CD4-positive, alpha-beta T cell treated with Interleukin-6 for 4 hours (primary cell): Measurements from ENCODE around the gene KLHDC9.
A peak's percentile ranks its signal among the peaks of the same experiment; 100 is the strongest.
"Not testable (repeated sequence)": the region's sequence is repeated elsewhere in the genome, so short reads cannot be mapped to it uniquely, and the experiment has no call there.

ENCODE experiments used
- DNase-seq: peaks from one replicate; pipeline ENCODE4 v3.0.0-alpha.2; 2020; ENCODE audit warnings: mixed read lengths

KLHDC9 gene, protein sequence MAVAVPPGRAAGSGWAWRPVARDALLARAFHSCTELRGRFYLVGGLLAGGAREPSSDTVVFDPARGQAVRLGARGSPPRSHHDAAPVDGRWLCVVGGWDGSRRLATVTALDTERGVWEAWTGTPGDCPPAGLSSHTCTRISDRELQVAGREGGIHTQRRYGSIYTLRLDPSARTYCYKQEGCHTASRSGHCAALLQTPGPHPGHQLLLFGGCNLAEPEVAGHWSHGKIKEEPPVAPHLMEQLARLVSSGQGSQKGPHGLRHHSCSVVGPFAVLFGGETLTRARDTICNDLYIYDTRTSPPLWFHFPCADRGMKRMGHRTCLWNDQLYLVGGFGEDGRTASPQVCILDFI

DNA sequence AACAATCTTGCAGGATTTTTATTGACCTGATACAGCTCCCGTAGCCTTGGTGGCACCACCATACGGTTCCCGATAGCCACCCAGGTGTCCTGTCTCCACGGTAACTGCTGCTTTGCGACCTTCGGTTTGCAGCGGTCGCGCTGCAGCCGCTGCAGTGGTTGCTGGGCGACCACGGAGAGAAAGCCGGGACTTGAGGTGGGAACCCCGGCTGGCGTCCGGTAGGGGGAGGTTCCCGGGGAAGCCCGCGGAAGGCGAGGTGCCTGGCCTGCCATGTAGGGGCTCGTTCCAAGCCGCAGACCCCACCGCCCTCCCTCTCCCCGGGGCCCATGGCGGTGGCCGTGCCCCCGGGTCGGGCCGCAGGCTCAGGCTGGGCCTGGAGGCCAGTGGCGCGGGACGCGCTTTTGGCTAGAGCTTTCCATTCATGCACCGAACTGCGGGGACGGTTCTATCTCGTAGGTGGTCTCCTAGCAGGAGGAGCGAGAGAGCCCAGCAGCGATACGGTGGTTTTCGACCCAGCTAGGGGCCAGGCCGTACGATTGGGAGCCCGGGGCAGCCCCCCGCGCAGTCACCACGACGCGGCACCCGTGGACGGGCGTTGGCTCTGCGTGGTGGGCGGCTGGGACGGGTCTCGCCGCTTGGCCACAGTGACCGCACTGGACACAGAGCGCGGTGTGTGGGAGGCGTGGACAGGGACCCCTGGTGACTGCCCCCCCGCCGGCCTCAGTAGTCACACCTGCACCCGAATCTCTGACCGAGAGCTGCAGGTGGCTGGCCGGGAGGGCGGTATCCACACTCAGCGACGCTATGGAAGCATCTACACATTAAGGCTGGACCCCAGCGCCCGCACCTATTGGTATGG, at the start of gene KLHDC9:
TSS of gene KLHDC9 (plus strand) at position 152 of the 859 bp plus-strand sequence. CDS start at position 327, 175 bp downstream.
- DNase-seq = peak; percentile 68

DNA sequence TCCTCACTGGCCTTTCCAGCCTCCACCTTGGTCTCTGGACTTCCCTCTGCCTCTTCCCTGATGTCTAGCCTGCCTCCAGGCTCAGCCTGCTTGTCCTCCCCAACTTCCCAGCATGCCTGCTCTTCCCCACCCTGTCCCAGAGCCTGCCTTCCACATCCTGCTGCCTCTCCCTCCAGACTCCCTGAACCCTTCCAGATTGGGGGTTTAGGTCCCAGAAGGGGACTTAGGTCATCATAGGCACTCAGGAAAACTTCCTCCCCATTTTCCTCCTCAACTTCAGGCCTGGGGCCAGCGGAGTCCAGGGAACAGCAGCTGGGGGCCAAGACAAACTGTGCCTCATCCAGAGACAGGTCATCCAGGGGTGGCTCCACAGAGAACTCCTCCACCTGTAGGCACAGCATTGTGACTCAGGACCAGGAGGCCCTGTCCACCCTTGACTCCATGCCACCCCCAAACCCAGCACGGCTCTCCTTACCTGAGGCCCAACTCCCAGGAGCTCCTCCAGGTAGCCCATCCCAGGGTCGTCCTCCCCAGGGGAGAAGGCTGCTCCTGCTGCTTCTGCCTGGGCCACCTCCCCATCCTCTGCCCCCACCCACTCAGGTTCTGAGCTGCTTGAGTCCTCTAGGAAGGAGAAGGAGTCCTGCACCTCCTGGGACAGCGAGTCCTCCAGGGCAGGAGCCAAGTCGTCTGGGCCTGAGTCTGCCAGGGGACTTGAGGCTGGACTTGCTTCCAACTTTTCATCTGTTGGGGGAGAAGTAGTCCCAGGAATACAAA, 49.0 kb upstream of the KLHDC9 start:
- DNase-seq = no peak

DNA sequence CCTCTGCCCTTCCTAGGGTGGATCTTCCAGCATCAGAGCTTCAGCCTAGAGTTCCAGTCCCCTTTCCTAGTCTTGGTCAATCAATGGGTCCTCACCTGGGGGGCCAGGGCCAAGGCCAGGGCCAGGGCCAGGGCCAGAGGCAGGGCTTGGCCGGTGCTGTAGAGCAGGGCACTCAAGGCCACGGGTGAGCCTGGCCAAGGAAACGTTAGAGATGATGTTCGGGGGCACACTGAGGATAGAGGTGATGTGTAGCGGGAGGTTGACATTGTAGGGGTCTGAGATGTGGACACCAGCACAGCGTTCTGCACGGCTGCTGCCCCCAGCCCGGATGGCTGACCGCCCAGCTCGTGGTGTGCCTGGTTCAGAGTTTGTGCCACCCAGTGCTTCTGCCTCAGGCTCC, 46.9 kb upstream of the KLHDC9 start:
- no peak for DNase-seq

DNA sequence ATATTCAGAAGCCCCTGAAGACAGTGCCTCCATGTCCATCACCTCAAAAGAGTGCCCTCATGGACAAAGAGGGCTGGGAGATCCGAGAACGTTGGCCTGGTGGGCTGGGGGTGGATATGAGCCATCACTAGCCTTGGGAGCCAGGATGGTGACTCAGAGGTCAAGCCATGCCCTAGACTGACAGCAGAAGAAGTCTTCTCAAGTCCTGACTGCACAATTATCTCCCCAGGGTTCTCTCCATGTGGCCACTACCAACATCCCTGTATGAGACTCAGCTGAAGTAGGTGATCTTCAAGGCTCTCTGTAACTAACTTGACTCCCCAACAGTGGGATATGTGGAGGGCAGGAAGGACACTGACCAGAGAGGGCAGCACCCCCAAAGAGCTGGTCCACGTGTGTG, 45.3 kb upstream of the KLHDC9 start:
- DNase-seq = no peak

DNA sequence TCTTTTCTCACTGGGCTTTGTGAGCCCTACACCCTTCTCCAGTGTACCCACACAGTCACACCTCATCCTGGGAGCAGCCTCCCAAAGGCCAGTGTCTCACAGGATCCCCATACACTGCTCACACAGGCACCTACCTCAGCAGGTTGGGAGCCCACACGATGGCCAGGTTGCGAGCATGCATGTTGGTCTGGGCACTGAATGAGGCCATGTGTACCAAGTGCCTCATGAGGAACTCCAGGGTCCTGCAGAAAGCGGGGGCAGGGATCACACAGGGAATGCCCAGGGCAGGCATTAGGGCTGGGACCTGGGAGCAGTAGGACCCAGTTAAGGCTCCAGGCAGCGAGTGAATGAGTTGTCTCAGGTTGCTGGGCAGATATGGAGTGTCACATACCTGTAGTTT, 43.9 kb upstream of the KLHDC9 start:
- no peak for DNase-seq

DNA sequence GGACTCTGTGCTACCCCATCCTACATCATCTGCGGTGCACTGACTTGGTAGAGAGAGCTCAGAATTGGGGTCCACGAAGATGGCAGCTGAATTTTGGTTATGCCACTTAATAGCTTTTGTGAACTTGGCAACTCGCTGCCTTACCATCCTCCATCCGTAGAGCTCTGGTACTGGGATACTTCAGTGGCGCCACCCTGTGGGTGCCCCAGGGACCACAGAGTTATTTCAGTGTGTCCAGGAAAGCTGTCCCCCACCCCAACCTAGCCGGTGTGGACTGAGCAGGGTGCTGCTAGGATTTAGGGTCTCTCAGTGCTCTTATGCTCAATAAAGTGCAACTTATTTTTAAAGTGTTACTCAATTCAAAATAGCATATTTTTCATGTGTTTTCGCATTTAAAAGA, 43.4 kb upstream of the KLHDC9 start:
- peak; percentile 31 for DNase-seq

DNA sequence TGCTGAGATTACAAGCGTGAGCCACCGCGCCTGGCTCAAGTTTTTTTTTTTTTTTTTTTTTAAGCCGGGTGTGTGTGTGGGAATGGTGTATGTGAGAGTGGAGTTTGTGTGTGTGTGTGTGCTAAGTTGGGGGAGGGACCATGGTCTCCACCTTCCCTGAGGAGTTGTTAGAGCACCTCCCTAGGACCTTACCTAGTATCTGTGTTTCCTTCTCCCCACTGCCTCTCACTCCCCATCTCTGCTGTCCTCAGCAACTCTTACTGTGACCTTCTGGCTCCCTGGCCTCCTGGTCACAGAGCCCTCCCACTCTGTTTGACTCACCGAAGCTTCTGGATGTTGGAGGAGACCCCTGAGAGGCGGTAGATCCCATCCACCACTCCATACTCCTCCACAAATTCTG, 38.9 kb upstream of the KLHDC9 start:
- DNase-seq = no peak

DNA sequence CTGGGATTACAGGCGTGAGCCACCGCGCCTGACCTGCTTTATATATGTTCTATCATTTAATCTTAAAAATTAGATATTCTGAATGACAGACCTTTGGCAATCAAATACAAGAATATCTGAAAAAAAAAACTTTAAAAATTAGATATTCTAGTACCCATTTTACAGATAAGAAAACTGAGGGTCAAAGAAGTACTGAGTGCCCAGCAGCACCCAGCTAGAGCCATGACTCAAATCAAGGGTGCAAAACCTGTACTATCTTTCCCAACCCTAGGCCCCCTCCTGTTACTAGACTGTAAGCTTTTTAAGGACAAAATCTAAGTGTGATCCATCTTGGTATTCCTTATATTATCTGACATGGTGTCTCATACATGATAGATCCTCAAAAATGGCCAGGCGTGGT, 36.7 kb upstream of the KLHDC9 start:
- no peak for DNase-seq

DNA sequence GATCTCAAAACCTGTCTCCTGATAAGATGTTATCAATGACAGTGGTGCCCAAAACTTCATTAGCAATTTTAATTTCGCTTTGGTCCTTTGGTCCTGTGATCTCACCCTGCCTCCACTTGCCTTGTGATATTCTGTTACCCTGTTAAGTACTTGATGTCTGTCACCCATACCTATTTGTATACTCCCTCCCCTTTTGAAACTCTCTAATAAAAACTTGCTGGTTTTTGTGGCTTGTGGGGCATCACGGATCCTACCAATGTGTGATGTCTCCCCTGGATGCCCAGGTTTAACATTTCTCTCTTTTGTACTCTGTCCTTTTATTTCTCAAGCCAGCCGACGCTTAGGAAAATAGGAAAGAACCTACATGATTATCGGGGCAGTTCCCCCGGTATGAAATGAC, 34.2 kb upstream of the KLHDC9 start:
- not testable (repeated sequence) for DNase-seq

DNA sequence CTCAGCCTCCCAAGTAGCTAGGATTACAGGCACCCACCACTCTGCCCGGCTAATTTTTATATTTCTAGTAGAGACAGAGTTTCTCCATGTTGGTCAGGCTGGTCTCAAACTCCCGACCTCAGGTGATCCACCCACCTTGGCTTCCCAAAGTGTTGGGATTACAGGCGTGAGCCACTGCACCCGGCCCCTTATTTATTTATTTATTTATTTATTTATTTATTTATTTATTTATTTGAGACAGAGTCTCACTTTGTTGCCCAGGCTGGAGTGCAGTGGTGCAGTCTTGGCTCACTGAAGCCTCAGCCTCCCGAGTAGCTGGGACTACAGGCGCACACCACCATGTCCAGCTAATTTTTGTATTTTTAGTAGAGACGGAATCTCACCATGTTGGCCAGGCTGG, 32.5 kb upstream of the KLHDC9 start:
- DNase-seq = not testable (repeated sequence)

DNA sequence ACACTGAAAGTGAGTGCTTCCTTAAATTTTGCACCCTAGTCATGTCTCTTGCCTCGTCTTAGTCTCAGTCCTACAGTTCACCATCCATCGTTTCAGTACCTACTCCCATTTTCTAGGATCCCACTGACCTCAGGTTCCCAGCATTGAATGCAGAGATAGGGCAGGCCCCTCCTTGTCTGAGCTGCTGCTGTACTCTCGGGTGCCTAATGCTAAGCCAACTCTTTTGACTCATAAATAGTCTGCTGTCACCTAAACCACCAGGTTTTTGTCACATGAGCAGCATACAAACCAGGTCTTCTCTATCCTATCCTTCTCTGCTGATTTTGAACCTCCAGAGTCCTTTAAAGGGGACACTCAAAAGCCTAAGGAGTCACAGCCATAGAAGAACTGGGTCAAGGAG, 31.5 kb upstream of the KLHDC9 start:
- DNase-seq = peak; percentile 39

DNA sequence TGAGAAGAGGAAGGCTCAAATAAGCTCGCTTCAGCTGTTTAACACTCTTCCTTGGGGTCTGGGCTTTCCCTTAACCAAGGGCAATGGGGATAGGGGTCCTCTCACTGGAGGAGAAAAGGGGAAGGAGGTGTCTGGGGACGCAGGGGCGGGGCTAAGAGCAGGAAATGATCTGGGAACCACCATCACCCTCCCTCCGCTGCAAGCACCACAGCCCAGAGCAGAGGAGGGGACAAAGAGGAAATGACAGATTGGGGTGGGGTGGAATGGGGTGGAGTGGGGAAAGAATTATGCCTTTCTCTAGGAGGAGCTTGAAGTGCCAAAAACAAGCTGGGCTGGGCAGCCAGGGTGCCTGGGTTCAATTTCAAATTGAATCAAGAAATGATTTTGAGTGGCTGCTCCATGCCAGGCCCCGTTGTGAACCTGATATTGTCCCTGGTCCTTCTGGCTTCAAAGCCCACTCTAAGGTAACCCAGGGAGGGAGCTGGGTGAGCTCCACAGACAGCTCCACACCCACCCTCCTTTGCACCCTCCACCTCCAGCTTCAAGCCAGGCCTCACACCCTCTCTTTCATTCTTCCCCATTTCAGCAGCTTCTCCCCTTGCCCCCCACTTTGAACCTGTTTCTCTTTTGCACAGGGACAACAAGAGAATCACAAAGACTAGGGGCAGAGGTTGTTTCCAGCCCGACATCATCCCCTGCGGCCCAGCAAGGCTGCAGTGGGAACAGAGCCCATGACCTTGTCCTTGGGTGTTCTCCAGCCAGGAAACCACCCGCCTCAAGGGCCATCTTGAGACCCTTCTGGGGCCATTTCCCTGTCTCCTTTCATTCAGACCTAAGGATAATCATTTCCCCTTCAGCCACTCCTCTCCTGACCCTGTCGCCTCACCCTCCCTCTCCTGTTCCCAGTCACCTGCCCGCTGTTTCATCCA, 29.6 kb upstream of the KLHDC9 start:
- DNase-seq = peak; percentile 88

DNA sequence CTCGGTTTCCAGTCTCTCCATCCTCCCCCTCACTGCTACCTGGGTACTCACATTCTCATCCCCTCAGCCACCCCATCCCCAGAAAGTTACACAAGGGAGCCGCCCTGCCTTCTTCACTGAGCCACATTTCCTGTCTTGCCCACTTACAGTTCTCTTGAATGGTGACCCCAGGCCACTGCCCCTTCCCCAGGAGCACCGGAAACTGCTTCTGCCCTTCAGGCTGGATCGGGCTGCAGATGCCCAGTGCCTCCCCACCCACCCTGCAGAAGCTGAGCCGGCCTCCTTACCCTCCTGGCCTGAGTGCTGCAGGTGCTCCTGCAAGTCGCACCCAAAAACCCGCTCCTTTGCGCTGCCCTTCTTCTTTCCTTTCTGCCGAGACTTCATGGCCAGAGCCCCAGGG, 28.9 kb upstream of the KLHDC9 start:
- peak; percentile 42 for DNase-seq

DNA sequence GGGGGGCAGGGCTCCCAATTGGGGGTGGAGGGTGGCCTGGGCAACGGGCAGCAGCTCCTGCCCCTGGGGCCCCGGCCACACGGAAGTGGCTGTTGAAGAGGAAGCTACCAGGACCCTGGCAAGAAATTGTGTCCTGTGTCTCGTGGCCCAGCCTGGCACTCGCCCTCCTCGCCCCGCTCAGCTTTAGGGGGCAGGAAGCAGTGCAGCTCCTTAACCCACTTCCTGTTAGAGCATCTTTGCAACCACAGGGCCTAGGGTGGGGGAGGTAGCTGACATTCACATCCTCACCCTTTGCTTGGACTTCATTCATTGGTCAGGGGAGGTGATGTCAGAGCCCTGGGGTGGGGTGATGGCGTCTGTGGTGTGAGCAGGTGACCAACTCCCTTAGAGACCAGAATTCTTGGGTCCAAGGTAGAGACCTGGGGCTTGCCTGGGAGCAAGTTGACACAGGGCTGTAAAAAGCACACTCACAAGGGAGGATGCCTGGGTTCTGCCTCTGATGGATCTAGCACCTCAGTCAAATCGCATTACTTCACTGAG, 28.4 kb upstream of the KLHDC9 start, which contains the start of gene ARHGAP30:
TSS of gene ARHGAP30 (minus strand) at position 161 of the 540 bp plus-strand sequence. CDS start 267 bp downstream, outside the sequence.
- peak; percentile 90 for DNase-seq

DNA sequence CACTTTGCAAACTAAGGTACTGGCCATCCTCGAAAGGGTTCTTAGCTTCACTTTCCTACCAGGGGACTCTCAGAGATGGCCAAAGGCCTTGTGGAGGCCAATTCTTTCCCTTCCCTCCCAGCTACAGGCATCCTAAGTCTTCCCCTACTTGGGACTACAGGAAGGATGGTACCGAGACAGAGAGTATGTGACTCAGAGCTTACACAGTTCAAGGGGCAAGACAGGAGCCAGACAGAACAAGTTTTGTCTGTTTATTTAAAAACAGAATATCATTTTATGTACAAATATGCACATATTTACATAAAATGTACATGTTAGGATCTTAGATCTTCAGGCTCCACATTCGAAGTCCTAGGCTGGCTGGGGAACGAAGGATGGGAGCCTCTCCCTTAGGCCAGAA, 27.4 kb upstream of the KLHDC9 start:
- no peak for DNase-seq

DNA sequence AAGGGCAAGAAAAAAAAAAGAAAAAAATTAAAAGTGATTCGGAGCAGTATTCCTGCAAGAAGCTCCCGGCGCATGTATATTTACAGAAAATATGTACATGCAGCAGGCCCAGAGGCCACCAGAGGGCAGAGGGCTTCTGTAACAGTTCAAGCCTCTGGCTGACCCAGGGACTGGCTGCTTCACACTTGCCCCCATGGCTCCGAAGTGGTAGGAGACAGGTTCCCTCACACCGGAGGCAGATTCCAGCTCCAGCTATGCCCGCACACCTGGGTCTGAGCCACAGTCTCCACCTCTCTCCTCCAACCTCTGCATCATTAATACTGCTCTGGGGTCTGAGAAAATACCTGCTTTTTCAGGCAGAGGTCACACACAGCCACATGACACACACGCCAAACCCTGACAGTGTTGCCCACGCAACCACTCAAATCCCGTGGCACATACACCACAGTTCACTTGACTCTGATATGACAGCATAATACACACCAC, 26.2 kb upstream of the KLHDC9 start:
- DNase-seq = peak; percentile 69

DNA sequence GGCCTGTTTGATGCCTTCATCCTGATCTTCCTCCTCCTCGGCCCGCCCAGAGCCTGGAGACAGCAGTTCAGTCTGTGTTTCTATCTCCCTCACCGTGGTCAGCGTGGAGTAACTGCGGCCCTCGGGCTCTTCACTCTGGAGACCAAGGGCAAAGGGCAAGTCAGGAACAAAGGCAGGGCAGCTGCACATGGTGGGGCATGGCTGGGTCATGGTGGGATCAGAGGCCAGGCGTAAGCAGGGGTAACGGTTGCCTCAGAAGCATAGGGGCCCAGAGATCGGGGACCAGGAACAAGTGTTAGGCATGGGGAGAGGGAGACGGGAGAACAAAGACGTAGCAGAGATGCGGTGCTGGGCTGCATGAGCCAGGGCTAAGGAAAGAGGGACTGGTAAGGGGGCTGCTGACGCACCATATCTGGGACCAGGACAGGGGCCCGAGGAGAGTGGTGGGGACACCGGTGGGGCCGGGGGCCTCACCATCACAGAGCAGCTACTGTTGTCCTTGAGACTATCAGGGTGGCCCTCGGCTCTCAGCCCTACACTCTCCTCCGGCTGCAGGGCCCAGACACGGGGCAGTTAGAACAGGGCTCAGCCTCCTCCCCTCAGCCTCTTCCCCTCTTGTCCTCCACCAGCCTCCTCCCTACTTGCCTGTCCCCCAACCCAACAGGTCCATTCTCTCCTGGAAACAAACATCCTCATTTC, 25.3 kb upstream of the KLHDC9 start:
- no peak for DNase-seq

DNA sequence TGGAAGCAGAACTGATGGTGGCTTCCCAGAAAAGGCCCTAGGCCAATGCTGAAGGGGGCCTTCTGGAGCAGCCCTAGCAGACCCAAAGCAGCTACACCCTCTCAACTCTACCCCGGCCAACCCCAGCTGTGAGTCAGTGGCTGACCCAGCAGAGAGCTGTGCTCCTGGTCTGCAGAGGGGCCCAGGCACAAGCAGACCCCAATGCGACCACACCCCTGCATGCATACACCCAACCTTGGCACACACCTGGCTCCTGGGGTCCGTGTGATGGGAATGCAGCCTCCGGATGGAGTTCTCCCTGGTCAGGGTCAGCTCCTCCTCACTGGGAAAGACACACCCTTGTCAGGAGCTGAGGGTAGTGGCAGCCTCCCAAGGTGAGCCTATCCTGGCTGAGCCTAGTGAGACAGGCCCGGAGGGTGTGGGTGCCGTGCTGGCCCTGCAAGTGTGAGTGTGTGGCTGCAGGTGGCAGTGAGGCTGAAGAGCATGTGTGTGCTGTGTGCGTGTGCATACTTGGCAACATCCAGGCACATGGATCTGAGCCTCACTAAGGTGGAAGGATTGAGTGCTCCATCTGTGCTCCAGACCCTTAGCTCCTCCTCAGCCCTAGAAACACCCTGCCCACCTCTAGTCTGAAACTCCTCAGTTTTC, 24.6 kb upstream of the KLHDC9 start:
- no peak for DNase-seq

DNA sequence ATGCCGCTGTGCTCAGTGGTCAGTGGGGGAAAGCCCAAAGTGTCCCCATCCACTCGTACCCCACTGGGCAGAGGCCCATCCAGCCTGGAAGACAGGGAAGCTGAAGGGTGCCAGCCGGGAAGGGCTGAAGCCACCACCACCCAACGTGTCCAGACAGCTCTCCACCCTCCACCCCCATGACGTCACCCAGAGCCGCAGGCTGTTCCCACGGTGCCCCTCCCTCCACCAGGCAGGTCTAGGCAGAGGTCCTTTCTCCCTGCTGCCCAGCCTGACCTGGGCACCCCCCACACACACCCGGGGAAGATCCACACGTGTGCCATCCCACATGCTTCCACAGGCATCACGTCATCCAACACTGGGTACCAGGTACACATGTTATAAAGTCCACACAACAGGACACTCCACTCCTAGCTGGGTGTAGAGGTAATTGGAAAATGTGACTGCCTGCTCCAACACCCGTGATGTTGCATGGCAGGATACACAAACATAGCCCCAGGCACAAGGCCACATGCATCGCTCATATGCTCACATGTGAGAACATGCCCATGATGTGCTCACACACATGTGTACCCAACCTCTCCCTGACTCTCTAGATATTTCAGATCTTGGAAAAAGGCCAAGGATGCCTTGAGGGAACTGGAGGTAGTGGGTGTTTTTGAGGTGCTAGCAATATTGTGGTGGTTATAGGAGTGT, 23.3 kb upstream of the KLHDC9 start:
- no peak for DNase-seq

DNA sequence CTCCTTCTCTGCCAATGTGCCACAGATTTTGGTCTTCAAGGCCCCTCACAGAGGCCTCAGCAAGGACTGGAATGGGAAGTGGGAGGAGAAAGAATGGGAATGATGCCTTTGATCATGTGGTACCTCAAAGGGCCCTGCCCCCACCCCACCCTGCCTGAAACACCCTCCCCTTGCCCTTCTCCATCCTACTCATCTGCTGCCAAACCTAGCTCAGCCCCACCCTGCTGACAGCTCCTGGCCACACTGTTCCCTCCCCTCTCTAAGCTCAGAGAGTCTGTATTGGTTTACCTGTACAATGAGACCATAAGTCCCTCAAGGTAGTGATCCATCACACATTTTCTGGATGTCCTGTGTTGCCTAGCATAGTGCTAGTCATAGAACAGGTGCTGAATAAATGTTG, 21.8 kb upstream of the KLHDC9 start:
- DNase-seq = no peak
